Stimulated activated CD4-positive, alpha-beta T cell treated with anti-CD3 and anti-CD28 coated beads, Interleukin-15, amount 100 ng/mL, for 1 hour (primary cell): Measurements from ENCODE around the gene CYTH1.
A peak's percentile ranks its signal among the peaks of the same experiment; 100 is the strongest.

Experiments used
- DNase-seq, 2 donors: peaks; one replicate each; pipeline ENCODE4 v3.0.0-alpha.2; 2020; ENCODE audit warnings: low read depth in 1 of 2, low spot score in 1 of 2

The CYTH1 gene

GRCh38 chr17:78737332-78737731 lies 44.7 kb downstream of the CYTH1 start:
- no peak for DNase-seq

DNA sequence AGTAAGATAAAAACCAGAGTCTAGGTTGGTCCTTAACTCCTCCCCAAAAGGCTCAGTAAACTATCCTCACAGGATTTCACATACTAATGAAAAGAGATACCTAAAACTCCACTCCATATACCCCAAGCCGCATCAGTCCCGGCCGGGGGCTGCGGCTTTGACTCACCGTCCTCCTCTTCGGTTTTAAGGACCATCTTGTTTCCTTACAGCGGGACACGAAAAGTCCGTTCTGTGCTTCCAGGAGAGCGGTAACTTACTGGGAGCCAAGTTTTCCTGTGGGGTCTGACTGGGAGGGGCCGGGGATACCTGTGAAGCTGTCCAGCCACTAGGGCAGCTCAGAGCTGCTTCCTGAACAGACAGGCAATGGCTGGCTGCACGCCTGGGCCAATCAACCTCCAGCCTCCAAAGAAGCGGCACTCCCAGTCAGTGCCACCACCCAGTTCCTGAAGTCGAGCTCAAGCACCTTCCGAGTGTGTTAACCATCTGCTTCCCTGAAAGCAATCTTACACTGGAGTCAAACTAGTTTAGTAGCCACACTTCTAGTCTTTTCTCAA lies 45.5 kb downstream of the CYTH1 start:
- peak in 1 of 2 donors; percentile 40 for DNase-seq

DNA sequence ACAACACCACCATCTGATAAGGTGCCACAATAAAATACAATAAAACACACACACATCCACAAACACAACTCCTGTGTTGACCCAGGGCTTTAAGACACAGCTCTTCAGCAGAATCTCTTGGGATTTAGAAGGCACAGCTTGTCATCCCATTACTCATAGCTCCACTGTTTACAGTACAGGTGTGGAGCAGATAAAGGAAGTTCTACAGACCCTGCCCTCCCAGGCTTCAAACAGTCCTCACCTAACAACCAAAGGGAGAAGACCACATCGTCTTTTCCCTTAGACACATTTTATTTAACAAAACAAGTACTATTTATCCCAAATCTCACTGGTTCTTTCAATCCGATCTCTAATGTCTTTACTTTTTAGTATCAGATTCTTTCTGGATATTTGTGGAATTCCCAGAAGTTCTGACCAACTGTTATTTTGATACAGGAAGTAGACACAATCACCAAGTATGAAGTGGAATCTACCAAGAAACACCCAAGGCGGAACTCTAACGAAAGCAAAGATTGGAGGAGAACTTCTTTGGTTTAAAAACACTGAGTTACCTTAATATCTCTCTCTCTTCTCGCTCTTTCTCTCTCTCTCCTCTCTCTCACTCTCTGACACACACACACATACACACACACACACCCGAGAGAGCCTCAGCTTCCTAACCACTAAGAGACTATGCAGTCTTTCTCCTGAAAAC lies 46.1 kb downstream of the CYTH1 start:
- DNase-seq, result no peak

GRCh38 chr17:78734793-78735641 lies 47.1 kb downstream of the CYTH1 start:
- no peak for DNase-seq

DNA sequence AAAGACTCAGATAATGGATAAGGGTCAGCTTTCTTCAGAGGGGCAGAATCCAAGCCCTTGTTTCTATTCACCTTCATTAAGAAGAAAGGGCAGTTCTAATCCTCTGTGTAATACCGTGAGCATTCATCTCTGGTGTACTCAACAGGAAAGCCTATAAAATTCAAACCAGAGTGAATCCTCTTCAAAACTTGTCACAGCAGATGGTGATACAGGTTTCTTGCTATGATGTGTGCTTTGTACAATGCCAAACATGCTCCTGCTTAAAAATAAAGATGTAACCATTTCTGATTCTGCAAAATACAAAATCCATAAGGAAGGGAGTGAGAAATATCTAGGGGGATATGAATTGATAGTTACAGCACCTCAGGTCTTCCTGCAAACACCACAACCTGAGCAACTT lies 49.7 kb downstream of the CYTH1 start:
- DNase-seq, result no peak

- no peak for DNase-seq
Observed at GRCh38 chr17:78731904-78732303, 50.2 kb downstream of the CYTH1 start.

DNA sequence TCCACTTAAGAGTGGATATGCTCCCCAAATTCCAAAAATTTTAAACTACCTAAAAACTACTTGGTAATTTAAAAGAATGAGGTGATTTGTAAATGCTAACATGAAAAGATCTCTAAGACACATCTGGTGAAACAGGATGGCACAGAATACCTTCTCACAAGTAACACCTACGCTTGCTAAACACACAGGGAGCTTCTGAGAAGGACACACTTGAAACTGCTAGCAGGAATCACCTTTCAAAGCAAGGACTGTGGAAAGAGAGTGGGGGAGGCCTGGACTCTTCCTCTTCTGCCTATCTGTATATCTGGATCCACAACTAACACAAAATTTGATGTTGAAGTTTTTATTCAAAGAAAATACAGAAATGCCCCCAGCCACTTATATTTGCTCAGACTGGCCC lies 52.4 kb downstream of the CYTH1 start:
- no peak for DNase-seq

GRCh38 chr17:78728495-78728894 lies 53.6 kb downstream of the CYTH1 start:
- DNase-seq, result no peak

DNA sequence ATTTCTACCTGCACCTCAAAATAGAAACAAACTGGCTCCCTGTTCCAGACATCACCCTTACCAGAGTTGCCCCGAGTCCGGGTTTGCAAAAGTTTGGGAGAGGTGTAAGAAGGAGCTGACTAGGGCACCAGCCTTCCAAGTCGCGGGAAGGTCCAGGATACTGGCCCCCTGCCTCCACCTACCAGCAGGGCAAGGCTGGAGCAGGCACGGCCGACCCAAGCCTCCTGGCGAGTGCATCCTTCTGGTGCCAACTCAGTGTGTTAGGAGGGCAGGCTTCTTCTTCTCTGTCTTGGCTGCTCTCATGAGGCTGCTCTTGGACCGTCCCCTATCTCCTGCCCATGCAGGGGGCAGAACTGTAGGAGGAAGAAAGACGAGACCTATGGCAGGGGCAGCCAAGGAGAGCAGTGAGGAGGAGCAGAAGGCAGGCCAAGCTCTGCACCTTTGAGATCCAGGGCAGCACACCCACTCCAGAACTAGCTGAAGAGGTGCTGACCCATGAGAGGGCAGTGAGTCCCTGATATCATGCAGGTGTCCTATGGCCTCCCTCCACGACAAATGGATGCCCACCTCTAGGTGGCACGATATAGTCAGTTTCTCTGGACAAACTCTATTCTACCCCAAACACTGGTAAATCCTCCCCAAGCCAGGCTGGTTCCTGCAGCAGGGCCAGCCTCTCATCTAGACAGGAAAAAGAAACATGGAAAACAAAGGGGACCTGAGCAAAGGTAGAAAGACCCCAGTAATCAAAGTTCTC lies 54.4 kb downstream of the CYTH1 start:
- no peak for DNase-seq

GRCh38 chr17:78727057-78727456 lies 55.0 kb downstream of the CYTH1 start:
- DNase-seq, result no peak

DNA sequence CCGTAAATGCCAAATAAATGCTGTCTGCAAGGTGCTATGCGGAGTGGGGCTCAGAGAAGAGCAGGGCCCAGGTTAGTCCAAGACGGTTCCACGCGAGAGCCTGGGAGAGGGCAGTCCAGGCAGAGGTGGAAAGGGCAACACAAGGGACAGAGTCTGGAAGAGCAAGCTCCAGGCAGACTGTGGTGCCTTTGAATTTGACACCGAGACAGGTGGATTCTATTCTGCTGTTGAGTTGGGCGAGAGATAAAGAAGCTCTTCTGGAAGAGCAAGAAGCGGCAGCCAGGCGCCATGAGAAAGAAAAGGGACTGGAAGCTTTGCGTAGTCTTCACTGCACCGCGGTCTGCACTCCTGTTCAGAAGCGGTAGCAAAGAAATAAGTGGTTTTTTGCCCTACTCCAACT lies 55.6 kb downstream of the CYTH1 start:
- no peak for DNase-seq

DNA sequence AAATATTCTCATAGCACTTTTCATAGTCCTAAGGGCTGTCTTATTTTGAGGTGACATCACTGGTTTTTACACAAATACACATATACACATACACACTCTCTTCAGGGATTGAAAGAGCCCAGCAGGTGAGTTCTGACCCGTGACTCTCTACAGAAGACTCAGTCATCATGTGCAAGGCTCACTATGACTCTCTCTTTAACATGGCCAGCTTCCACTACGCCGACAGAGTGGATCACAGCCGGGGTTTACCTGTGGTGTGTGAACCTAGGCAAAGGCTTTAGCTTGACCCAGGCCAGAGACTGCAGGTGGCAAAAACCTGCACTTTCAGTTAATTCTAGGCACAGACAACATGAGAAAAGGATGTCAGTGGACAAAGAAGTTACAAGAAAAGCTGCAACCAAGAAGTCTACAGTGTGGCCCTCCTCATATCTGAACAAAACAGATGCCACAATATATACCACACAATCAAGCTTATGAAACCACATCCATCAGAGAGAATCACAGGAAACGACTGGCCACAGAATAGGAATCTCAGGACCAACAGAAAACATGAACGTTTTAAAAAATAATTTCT lies 56.5 kb downstream of the CYTH1 start:
- no peak for DNase-seq

GRCh38 chr17:78724999-78725398 lies 57.1 kb downstream of the CYTH1 start:
- DNase-seq, result no peak

DNA sequence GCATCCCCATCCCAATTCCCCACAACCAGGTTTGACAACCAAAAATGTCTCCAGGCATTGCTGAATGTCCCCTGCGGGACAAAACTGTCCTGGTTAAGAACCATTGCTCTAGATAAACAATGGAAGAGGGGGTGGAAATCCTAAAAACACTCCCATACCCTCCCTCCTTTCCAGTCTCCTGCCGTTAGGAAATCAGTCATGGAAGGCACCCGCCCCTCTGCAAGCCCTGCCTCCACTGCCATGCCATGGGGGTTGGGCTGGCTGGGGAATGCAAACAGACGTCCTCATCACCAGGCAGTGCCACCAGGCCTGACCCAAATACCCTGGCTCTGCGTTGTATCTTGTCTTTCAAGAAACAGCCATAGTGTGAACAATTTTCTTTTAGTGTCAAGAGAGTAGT lies 57.5 kb downstream of the CYTH1 start:
- no peak for DNase-seq

GRCh38 chr17:78723957-78724356 lies 58.1 kb downstream of the CYTH1 start:
- no peak for DNase-seq

- DNase-seq, result no peak
Observed at GRCh38 chr17:78723001-78723796, 58.9 kb downstream of the CYTH1 start.

DNA sequence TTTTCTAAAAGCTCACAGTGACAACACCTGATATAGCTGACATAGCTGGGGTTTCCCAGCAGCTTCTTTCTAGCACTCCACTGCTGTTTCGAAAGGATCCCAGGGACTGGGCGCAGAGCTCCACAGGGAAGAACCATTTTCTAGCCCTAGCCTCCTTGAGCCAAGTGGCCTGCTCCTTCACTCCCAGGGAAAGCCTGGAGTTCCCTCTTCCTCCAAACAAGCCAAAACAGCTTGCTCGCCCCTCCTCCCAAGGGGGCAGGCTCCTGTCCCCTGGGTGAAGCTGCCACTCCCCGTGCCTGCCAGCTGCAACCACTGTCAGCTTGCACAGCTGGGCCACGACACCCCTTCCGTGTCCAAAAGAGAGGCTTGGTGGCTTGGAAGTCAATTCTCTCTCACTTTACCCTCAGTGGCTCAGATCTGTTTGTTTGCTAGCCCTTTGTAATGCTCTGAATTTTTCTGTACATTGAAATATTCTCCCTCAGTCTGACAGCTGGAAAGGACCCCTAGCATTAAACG lies 59.8 kb downstream of the CYTH1 start:
- DNase-seq, result no peak

GRCh38 chr17:78719630-78720298 lies 62.3 kb downstream of the CYTH1 start:
- no peak for DNase-seq

DNA sequence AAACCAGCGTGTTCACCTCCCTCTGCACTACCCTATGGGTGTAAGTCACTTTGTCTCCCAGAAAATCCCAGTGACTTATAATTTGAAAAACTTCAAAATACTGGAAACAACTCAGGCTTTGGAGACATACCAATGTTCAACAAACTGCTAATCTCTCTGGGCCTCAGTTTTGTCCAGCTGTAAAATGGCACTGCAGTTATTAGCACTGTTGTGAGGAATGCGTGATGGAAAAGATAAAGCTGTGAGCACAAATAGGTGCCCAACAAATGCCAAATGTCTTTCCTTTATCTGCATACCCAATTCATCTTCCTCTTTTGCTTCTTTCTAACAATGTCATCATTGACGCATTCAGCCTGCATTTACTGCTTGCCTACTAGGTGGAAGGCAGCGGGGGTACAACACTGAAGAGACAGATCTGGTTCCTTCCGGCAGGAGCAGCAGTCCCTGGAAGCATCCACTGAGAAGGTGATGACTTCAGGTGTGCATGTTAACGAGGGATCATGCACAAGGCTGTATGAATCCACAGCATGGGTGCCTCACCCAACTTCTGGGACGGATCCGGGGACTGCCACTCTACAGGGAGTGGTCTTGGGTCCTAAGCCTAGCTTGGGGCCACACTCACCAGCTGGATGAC lies 63.4 kb downstream of the CYTH1 start:
- DNase-seq, result no peak
